Fibroblast of pulmonary artery (primary cell): Measurements from ENCODE around the gene UBN1.

ENCODE experiments used
- DNase-seq: peaks from one replicate; pipeline ENCODE4 v3.0.0-alpha.2; 2010; ENCODE audit warnings: low read depth
- H3K4me3 ChIP-seq: replicated peaks from 2 replicates; pipeline ENCODE4 v1.5.1; 2011; ENCODE audit warnings: low read depth, mild to moderate bottlenecking, control low read depth, low read length, moderate library complexity
- TF ChIP-seq, protein P1 (sequence below): IDR thresholded peaks from 2 replicates; pipeline ENCODE4 v1.5.1; 2011; ENCODE audit warnings: mild to moderate bottlenecking, control low read depth, low read length, inconsistent platforms; ENCODE audit errors: missing control alignments

UBN1 gene

DNA sequence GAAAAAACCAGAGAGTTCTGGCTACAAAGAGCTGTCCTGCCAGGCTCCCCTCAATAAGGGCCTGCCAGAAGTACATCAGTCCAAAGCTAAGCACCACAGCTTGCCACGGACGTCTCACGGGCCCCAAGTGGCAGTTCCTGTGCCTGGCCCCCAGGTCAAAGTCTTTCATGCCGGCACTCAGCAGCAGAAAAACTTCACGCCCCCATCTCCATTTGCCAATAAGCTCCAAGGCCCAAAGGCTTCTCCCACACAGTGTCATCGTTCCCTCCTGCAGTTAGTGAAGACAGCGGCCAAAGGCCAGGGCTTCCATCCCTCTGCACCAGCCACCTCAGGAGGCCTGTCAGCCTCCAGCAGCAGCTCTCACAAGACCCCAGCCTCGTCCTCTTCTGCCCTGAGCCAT, 27.4 kb downstream of the UBN1 start:
- no peak overlapping the region for H3K4me3 ChIP-seq
- TF ChIP-seq, protein P1, sequence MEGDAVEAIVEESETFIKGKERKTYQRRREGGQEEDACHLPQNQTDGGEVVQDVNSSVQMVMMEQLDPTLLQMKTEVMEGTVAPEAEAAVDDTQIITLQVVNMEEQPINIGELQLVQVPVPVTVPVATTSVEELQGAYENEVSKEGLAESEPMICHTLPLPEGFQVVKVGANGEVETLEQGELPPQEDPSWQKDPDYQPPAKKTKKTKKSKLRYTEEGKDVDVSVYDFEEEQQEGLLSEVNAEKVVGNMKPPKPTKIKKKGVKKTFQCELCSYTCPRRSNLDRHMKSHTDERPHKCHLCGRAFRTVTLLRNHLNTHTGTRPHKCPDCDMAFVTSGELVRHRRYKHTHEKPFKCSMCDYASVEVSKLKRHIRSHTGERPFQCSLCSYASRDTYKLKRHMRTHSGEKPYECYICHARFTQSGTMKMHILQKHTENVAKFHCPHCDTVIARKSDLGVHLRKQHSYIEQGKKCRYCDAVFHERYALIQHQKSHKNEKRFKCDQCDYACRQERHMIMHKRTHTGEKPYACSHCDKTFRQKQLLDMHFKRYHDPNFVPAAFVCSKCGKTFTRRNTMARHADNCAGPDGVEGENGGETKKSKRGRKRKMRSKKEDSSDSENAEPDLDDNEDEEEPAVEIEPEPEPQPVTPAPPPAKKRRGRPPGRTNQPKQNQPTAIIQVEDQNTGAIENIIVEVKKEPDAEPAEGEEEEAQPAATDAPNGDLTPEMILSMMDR: no peak
- DNase-seq: no peak

DNA sequence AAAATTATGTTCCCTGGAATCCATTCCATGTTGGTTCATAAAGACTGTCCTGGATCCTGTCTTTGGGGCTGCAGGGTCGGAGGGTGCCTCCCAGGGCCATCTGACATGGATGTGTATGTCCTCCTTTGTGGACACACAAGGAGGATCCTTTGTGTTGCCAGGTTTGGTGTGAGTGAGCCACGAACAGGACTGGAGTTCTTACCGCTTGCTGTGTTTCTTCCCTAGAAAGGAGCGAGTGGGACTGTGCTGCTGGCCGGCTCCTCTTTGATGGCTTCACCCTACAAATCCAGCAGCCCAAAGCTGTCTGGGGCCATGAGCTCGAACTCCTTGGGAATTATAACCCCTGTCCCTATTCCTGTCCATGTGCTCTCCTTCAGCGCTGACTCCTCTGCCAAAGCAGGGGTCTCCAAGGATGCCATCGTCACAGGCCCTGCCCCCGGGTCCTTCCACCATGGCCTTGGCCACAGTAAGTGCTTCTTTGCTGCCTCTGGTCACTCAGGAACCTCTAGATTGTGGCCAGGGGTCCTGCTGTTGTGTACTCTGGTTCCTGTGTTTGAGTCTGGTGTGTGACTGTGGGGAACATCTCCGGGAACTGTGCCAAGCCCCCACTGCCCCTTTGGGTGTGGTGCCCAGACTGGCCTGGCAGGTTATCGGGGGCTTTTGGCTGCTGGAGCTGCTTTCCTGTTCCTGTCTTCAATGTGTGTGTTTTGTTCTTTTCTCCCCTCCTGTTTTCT, 29.5 kb downstream of the UBN1 start:
- TF ChIP-seq, protein P1: no peak
- H3K4me3 ChIP-seq: no peak overlapping the region
- no peak for DNase-seq

DNA sequence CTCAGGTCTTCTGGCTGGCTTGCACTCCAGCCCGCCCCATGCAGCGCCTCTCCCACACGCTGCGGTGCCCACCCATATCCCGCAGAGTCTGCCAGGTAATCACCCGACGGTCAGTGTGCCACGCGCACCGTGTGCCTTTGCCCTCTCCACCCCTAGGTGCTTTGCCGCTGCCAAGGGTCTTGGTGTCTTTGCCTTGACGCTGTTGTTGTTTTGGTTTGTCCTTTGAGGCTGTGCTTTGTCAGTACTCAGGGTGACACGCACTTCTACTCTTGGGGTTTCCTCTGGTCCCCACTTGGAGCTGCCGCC, 30.1 kb downstream of the UBN1 start:
- TF ChIP-seq, protein P1: no peak
- DNase-seq: no peak
- H3K4me3 ChIP-seq: no peak overlapping the region

DNA sequence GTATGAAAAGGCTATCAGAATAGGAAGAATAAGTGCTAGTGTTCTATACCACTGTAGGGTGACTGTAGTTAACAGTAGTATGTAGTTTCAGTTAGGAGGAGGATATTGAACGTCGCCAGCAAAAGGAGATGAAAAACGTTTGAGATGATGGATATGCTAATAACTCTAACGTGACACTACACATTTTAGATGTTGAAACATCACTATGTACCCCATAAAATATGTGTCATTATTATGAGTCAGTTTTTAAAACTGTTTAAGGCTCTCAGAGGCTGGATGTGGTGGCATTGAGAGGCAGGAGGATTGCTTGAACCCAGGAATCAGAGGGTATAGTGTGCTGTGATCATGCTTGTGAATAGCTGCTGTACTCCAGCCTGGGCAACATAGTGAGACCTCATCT, 31.8 kb downstream of the UBN1 start:
- DNase-seq: no peak
- TF ChIP-seq, protein P1: no peak
- no peak overlapping the region for H3K4me3 ChIP-seq

DNA sequence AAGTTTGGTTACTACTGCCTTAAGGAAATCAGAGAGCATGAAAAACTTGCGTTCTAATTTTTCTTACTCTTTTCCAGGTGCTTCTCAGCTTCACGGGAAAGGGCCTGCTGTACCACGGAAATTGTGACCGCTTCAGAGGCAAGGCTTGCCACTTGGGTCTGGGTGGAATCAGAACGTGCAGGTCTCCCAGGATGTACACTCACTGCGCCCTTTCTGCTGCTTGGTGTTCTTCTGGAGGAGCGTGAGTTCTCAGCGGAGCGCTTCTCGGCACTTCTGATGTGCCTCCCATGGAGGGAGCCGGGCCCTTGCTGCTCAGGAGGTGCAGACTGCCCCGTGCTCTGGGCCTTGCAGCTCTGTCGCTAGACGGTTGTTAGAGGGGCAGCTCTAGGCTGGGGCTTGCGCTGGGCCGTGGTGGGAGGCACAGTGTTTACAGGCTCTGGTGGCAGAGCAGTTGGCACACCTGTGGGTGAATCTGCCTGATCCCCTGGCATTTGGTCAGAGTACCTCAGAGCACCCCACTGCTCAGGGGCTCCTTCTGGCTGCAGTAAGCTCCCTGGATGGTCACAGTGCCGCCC, 32.8 kb downstream of the UBN1 start:
- TF ChIP-seq, protein P1: no peak
- H3K4me3 ChIP-seq: no peak overlapping the region
- no peak for DNase-seq

DNA sequence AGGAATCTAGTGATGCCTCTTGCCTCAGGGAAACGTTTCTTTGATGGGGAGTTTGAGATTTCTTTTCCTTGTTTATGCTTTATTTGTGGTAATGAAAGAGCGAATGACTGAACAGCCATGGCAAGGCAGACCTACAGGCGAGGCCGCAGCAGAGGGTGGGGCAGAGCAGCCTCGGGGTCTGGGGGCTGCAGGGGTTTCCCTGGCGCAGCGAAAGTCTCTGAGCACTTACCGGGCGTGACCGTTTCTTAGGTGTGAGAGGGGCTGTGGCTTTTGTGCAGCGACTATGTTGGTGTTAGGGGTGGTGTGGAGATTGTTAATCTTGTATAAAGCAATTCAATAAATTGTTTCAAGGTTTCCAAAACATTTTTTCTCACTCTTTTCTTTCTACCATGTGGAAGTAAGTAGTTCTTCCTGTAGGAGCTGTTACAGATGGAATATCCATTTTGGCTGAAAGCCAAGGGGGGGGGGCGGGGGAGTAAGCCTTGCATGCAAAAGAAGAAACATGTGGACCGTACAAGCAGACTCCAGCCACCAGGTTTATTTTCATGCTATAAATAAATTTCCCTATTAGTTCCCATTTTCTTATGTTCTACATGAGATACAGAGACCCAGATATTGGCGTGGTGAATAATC, 34.8 kb downstream of the UBN1 start:
- no peak overlapping the region for H3K4me3 ChIP-seq
- DNase-seq: peak; percentile 61
- TF ChIP-seq, protein P1: no peak
